Lower leg skin (tissue), 4 donors: ENCODE results near the gene PRDM9. TPM values are rescaled to one million over a fixed set of nuclear protein-coding genes. Genes with fewer than 3 reads are reported as not detected.

Source experiments
- DNase-seq, 2 donors: peaks; one replicate each; pipeline ENCODE4 v3.0.0-alpha.2; 2019; ENCODE audit warnings: low spot score in 2 of 2
- H3K4me3 ChIP-seq: fragments of 200-600 bp; sonication (generic); 2 replicates; pipeline ENCODE4 v1.5.1; 2017; ENCODE audit warnings: mild to moderate bottlenecking, low read depth; ENCODE audit not compliant: poor library complexity, severe bottlenecking
- CTCF ChIP-seq, 3 donors: fragments of 450-650 bp; IDR thresholded peaks; one replicate each; pipeline ENCODE4 v1.5.1; 2016; ENCODE audit warnings: antibody characterized with exemption in 3 of 3, mild to moderate bottlenecking in 3 of 3, moderate library complexity in 2 of 3
- POLR2A ChIP-seq, 2 donors: fragments of 450-650 bp; IDR thresholded peaks; one replicate each; pipeline ENCODE4 v1.6.1; 2016 to 2017; ENCODE audit warnings: antibody characterized with exemption in 2 of 2, mild to moderate bottlenecking in 1 of 2, moderate library complexity in 1 of 2
- WGBS, 2 donors: methylation state at CpG; one replicate each; pipeline ENCODE4 v1.1.5; 2018; 5-methylcytosine and 5-hydroxymethylcytosine counted together
- intact Hi-C: fragments of 100-400 bp; cut with DNase I; formaldehyde crosslinking; loops from one replicate; pipeline ENCODE4 v1.15.0; 2023; ENCODE audit warnings: low total_unique reads
- total RNA-seq, 4 donors: library from RNA; depleted of rRNA; stranded (reverse); fragments of >200 nt; gene quantifications; one replicate each; pipeline ENCODE4 v1.1.0, GENCODE V29; 2016

Gene PRDM9
- not detected for total RNA-seq

GRCh38 chr5:23507278-23507685, at the start of gene PRDM9:
Gene PRDM9 (plus strand): TSS chr5:23507609. CDS start chr5:23509034, 1,425 bp downstream.
- DNase-seq: no peak
- WGBS, 2 donors: 71 to 90% methylated on average over 26 of the region's 27 CpGs
- no peak within 1 kb of the TSS for H3K4me3 ChIP-seq
- TF ChIP-seq POLR2A (IDR thresholded peaks at IDR 0.05) (no peak), CTCF (IDR thresholded peaks at IDR 0.05) (no peak)
- intact Hi-C loops: no loop called here

GRCh38 chr5:23457780-23458179, 49.6 kb upstream of the PRDM9 start:
- DNase-seq: no peak
- no peak for TF ChIP-seq CTCF (IDR thresholded peaks at IDR 0.05)
- no peak for TF ChIP-seq POLR2A (IDR thresholded peaks at IDR 0.05)
- WGBS, 2 donors: 79 to 83% methylated on average over 3 of the region's 3 CpGs

GRCh38 chr5:23459214-23459613, 48.2 kb upstream of the PRDM9 start:
- H3K4me3 ChIP-seq: no peak overlapping the region
- TF ChIP-seq POLR2A (IDR thresholded peaks at IDR 0.05): no peak
- no peak for TF ChIP-seq CTCF (IDR thresholded peaks at IDR 0.05)
- intact Hi-C loops: loop anchor here (5.0 kb wide), 1 partner anchor 33 kb away; no protein-coding TSS in a partner anchor
- DNase-seq: no peak
- 86 to 87% methylated on average over 3 of the region's 3 CpGs for WGBS, 2 donors

More at GRCh38 chr5:23457780-23458179, 49.6 kb upstream of the PRDM9 start:
- H3K4me3 ChIP-seq: no peak overlapping the region
- intact Hi-C loops: loop anchor here (5.0 kb wide), 1 partner anchor 35 kb away; no protein-coding TSS in a partner anchor

GRCh38 chr5:23461576-23461975, 45.8 kb upstream of the PRDM9 start:
- WGBS, 2 donors: 86 to 90% methylated on average over 1 of the region's 1 CpG
- intact Hi-C loops: no loop called here
- H3K4me3 ChIP-seq: no peak overlapping the region
- DNase-seq: no peak
- no peak for TF ChIP-seq POLR2A (IDR thresholded peaks at IDR 0.05)
- no peak for TF ChIP-seq CTCF (IDR thresholded peaks at IDR 0.05)

- intact Hi-C loops: no loop called here
- TF ChIP-seq CTCF (IDR thresholded peaks at IDR 0.05): no peak
- no peak for TF ChIP-seq POLR2A (IDR thresholded peaks at IDR 0.05)
- no peak for DNase-seq
- H3K4me3 ChIP-seq: no peak overlapping the region
- WGBS, 2 donors: 30 to 56% methylated on average over 2 of the region's 2 CpGs
Measured at GRCh38 chr5:23466401-23466912, 41.0 kb upstream of the PRDM9 start.

- intact Hi-C loops: no loop called here
- no peak for DNase-seq
- H3K4me3 ChIP-seq: no peak overlapping the region
- WGBS, 2 donors: 69 to 83% methylated on average over 3 of the region's 3 CpGs
- TF ChIP-seq CTCF (IDR thresholded peaks at IDR 0.05): no peak
- no peak for TF ChIP-seq POLR2A (IDR thresholded peaks at IDR 0.05)
Measured at GRCh38 chr5:23468658-23469057, 38.8 kb upstream of the PRDM9 start.
